Measurements from ENCODE around the gene HECA.
"Not testable (repeated sequence)": the region's sequence is repeated elsewhere in the genome, so short reads cannot be mapped to it uniquely, and the experiment has no call there.

The HECA gene, protein sequence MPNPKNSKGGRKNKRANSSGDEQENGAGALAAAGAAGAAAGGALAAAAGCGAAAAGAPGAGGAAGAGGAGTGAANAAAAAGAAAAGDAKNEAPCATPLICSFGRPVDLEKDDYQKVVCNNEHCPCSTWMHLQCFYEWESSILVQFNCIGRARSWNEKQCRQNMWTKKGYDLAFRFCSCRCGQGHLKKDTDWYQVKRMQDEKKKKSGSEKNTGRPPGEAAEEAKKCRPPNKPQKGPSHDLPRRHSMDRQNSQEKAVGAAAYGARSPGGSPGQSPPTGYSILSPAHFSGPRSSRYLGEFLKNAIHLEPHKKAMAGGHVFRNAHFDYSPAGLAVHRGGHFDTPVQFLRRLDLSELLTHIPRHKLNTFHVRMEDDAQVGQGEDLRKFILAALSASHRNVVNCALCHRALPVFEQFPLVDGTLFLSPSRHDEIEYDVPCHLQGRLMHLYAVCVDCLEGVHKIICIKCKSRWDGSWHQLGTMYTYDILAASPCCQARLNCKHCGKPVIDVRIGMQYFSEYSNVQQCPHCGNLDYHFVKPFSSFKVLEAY

DNA sequence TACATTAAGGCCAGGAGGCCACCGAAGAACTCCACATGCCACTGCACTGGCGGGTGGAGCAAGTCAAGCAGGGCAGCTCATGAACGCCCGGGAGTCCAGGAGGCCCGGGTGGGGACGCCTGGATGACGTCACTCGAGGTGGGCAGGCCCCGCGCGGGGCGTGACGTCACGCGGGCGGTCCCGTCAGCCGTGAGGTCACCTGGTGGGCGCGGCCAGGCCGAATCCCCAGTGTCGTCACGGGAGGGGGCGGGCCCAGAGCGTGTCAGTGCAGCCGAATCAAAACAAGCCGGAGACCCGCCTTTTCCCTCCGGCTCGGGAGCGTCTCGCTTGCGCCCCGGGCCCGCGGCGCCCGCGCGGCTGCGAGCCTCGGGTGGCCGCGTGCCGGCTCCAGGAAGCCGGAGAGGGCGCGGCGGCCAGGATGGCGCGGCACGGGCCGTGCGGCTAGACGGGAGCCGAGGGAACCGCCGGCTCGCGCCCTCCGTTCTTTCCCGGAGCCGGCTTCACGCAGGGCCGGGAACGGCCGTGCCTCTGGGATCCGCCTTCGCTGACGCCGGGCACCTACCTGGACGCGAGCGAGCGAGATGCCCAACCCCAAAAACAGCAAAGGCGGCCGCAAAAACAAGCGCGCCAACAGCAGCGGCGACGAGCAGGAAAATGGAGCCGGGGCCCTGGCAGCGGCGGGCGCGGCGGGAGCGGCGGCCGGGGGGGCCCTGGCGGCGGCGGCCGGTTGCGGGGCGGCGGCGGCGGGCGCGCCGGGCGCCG is at the start of gene HECA:
Gene HECA, plus strand, starts transcription at position 264 of the 761 bp plus-strand sequence. Its CDS starts 317 bp downstream, at position 581.
- DNase-seq, result peak; percentile 95

DNA sequence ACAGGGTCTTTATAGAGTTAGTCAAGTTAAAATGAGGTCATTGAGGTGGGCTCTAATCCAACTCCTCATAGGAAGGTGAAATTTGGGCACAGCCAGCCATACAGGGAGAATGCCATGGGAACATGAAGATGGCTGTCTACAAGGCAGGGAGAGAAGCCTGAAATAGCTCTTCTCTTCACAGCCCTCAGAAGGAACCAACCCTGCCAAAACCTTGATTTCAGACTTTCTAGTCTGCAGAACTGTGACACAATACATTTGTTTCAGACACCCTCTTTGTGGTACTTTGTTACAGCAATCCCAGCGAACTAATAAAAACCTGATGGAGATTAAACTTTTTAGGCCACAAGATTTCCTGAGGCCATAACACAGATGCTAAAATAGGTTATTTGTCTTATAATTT is 43.1 kb upstream of the HECA start:
- DNase-seq, result peak; percentile 3

DNA sequence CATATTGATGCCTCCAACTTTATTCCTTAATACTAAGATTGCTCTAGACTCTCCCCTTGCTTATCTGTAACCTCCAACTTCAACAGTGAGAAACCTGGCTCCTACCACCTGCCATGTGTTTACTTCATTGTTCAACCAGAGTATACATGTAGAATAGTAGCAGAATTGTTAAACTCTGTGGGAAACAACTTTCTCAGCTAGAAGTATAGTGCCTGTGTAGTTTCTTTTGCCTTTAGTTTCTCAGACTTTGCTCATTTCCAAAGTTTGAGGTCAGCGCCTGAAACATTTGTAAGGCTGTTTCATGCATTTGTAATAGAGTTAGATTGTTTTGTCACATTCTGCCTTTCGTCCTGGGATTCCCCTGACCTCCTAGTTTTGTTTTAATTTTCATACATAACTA is 34.9 kb upstream of the HECA start:
- no peak for DNase-seq

DNA sequence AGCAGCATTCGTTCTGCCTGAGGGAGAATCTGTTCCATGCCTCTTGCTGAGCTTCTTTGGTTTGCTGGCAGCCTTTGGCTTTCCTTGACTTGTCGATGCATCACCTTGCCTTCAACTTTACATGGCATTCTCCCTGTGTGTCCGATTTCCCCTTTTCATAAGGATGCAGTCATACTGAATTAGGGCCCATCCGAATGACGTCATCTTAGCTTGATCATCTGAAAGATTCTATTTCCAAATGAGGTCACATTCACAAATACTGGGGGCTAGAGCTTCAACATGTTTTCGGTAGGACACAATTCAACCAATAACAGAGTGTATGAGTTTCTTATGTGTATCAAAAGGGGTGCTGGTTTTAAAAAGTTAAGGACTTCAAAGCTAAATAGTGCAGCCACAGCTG is 27.8 kb upstream of the HECA start:
- DNase-seq, result no peak

DNA sequence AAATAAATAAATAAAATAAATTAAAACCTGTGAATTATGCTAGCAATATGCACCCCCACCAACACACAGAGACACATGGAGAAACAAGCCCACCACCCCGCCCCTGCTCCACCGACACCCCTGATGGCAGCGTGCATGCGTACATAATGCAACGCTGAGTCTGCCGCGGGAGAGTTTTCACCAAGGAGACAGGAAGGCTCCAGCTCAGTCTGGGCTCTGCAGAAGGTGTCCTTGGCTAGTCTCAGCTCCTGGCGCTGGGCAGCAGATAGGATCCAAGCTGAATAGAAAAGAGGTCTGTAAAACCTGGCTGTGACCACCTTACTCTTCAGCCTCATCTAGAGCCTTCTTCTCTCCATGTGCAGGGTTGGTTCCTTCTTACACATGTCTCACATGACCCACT is 26.5 kb upstream of the HECA start:
- DNase-seq, result no peak

DNA sequence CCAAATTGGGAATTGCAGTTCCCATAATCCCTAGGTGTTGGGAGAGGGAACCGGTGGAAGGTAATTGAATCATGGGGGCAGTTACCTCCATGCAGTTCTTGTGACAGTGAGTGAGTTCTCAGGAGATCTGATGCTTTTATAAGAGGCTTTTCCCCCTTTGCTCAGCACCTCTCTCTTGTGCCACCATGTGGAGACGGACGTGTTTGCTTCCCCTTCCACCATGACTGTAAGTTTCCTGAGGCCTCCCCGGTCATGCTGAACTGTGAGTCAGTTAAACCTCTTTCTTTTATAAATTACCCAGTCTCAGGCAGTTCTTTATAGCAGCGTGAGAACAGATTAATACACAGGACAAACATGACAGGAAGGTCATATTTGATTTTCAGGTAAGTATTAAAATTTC is 25.3 kb upstream of the HECA start:
- peak; percentile 51 for DNase-seq

DNA sequence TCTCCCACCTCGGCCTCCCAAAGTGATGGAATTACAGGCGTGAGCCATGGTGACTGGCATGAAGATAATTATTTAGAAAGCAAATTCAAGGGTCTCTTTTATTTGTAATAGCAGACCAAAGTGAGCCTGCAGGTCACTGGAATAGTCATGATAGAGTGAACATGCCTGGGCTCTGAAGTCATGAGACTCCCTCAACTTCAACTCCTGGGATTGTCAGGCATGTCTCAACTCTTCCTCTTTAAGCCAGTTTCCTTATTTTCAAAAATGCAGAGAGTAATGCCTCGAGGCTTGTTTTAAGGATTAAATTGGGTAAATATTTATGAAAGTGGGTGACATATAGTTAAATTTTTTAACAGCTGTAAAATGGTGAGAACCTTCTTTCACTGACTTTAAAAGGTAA is 22.7 kb upstream of the HECA start:
- DNase-seq, result peak; percentile 14

DNA sequence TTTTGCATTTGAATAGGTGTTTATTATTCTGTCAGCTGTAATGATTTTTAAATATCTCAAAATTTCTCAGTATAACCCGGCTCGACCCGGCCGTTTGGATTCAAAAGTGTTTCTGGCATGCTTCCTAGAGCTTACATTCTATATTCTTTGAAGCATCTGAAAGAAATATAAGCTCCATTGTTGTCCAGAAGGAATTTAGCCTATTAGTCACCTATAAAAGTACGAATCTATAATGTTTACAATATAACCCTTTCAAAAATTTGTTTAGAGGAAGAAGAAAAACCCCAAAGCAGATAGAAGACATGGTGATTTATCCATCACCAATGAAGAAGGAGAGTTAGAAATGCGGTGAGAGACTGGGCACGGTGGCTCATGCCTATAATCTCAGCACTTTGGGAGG is 22.3 kb upstream of the HECA start:
- no peak for DNase-seq

DNA sequence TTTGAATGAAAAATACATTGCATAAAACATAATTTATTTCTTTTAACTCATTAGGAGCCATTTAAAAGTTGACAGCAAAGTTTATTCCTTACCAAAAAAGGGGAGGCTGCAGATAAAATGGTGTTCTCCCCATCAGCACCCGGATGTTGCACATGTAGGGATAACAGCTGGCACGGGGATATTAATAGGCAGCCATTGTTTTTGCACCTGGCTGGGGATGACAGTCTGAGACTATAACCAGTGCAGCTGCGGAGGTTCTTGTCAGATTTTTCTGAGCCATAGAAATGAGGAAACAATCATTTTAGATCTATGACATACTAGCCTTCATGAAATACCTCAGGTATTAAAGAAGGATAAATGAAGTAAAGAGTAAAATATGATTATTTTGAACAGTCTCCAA is 20.1 kb upstream of the HECA start:
- no peak for DNase-seq

DNA sequence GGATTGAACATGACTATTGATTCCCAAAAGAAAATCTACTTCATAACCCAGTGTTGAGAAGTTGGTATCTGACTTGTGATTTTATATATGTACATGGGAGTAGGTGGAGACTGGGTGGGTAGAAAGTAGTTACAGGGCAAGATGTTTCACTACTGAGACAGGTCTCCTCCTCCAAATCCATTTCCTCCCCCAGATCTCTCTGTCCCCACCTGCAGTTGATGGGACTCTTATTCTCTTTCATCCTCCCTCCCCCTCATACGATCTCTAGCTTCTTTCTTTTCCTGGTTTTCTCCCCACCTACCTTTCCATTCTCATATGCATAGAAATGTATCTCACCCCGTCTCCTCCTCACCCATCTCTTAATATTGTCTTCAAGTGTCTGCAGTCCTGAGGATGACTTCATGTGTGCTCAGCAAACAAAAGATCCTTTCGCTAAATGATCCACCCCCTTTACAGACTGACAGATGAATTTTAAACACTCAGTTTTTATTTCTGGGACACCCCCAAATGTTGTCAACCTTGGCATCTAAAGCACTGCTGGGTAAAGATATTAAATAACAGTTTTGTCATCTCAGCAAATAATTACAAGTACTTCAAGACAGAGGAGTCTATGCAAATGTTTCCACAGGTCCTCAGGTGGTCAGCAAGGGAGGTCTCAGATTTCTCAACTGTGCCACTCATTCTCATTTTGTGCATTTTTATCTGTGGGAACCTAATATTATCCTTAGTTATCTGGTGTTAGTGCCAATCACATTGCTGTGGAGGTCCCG is 18.7 kb upstream of the HECA start:
- no peak for DNase-seq

DNA sequence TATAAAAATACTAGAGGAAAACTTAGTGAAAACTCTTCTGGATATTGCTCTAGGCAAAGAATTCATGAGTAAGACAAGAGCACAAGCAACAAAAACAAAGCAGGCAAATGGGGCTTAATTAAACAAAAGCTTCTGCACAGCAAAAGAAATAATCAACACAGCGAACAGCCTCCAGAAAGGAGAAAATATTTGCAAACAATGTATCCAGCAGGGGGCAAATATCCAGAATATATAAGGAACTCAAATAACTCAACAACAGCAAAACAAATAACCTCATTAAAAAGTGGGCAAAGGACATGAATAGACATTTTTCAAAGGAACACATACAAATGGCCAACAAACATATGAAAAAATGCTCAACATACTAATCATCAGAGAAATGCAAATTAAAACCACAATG is 17.1 kb upstream of the HECA start:
- no peak for DNase-seq

DNA sequence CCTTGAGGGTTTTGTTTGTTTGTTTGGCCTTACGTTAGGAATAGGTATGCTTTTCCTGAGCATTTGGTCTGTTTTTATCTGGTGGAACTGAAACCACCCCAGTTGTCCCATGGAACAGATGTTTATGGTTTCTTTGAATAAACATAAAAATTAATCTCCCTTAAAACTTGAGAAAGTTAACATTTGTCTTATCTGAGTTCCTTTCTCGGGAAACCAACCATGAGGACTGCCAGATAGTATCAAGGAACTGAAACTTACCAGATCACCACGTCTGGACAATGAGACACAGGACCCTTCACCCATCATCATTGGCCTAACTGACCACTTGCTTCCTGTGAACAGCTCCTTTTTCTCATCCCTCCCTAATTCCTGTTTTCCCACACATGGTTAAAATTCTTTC is 15.3 kb upstream of the HECA start:
- DNase-seq, result no peak

DNA sequence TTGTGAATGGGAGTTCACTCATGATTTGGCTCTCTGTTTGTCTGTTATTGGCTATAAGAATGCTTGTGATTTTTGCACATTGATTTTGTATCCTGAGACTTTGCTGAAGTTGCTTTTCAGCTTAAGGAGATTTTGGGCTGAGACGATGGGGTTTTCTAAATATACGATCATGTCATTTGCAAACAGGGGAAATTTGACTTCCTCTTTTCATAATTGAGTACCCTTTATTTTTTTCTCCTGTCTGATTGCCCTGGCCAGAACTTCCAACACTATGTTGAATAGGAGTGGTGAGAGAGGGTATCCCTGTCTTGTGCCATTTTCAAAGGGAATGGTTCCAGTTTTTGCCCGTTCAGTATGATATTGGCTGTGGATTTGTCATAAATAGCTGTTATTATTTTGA is 12.1 kb upstream of the HECA start:
- not testable (repeated sequence) for DNase-seq

DNA sequence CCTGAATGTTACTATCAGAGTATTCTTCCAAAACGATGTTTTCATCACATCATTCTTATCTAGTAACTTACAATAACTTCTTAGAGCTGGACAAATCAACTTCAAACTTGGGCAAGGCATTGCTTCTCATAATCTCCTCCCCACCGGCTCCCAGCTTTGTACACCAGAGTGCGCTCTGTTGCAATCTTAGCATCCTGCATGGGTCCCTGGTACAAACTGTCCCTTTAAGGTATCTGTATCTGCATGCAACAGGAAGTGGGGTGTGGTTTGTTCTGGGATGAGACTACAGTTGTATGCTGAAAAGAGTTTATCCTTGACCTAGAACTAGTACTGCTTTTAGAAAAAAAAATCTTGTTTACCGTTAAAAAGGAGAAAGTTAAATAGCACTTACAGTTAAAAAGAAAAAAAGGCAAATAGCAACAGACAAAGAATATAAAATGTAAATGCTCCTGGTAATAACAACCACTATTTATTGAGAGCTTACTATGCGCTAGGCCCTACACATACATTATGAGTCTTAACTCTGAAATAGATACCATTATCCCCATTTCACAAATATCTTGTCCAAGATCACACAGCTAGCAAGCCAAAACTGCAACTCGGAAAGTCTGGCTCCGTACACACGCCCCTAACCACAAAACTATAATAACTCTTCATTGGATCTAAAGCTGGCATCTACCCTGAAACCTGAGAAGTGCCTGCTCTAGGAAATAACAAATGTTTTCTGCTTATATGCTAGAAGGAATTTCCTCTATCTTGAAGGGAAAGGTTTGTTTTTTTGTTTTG is 9.8 kb upstream of the HECA start:
- peak; percentile 70 for DNase-seq

DNA sequence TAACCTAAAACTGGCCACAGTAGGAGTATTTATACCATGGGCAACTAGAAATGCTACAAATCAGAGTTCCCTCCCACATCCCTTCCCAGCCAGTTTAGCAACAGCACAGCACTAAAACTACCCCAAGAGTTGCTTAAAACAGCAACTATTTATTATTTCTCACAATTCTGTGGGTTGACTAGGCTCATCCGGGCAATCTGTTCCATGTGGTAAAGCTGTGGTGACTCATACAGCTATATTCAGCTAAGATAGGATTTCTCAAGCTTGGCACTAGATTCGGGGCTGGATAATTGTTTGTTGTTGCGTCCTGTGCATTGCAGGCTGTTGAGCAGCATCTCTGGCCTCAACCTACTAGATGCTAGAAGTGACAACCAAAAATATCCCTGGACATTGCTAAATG is 8.6 kb upstream of the HECA start:
- DNase-seq, result peak; percentile 72

DNA sequence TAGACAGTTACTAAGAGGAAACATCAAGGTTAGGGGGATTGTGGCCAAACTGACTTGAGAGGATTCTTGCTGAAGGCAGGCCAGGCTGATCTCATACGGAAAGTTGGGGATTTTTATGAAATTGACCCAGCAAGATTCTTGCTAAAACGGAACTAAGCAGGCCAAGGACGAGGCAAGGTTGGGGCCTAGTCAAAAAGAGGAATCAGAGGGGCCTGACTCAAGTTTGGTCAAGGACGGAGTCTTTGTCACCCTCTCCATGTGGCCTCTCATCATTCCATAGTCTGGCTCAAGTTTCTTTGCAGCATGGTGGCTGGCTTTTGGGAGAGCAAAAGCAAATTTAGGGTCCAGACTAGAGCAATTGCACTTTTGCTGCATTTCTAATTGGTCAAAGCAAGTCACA is 7.9 kb upstream of the HECA start:
- DNase-seq, result no peak

DNA sequence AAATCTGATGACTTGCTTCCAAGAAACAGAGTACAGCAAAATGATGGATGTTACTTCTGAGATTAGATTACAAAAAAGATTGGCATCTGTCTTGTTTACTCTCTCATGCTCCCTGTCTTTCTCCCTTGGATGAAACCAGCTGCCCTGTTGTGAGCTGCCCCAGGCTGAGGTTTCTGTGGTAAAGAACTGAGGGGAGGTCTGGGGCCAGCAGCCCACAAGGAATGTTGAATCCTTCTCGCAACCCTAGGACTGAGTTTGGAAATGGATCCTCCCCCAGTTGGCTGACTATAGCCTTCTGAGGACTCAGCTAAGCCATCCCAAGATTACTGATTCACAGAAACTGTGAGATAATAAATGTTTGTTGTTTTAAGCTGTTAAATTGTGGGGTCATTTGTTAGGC is 5.6 kb upstream of the HECA start:
- DNase-seq, result peak; percentile 87

DNA sequence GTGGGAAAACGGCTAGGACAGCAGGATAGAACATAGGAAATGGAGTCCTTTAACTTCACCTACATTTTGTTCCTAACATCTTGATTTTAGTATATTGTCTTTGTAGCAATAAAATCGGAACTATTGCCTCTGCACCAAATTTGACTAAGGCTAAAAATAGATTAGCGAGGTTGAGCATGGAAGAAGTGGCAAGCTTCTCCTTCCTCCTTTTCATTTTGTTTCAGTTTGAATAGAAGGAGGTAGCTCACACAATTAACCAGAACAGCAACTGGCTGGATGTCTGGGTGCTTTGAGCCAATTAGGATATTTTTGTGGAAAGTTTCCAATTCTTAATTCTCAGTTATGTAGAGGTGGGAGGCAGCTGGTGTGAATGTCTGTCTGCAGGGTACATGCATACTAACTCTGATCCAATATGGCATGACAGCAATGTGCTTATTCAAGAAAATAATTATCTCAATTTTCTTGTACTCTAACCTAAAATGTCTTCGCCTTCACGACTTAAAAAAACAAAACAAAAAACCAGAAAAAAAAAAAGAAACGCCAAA is 3.1 kb upstream of the HECA start:
- DNase-seq, result no peak

DNA sequence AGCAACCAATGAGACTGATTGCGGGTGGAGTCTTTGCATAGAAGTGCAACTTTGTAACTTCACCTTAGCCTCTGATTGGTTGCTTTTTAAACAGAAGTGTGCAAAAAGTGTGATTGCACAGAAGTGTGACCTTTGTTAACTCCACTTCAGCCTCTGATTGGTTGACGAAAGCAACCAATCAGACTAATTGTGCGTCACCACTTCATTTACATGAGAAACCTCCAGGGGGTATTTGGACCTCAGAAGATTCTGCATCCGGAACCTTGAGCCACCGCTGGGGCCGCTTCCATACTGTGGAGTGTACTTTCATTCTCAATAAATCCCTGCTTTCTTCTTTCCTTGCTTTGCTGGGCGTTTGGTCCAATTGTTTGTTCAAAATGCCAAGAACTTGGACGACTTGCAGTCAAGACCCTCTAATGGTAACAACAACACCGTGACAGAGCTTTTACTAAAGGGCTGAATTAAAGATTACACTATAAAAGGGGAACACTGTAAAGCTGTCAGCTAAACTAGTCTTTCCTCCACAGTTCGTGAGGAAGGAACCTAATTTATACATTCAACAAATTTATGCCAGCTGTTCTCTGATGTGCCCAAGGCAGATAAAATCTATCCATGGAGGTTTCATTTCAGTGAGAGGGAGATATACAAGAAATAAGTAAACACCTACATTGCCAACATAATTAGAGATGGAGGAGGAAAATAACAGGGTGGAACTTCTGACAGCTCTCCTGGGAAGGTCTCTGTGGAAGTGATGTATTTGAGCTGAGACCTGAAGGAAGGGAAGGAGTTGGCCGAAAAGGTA is 1.4 kb upstream of the HECA start:
- no peak for DNase-seq

DNA sequence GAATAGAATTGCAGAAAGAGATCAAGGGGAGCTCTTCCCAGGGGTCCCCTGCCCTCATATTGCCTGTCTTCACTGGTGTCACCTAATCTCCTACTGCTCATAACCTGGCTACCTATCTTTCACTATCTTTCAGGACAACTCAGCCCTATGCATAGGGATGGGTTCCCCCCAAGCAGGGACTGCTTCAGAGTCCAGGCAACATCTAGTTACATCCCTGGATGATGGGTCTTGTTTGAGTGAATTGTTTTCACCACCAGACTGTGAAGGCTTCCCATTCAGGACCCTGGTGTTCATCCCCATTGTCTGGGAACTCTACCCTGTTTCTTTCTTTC is 850 bp upstream of the HECA start:
- DNase-seq, result no peak
